Measurements from ENCODE around the gene CTTNBP2NL. TPM values are rescaled to one million over a fixed set of nuclear protein-coding genes. Genes with fewer than 3 reads are reported as not detected.

Gene CTTNBP2NL
- total RNA-seq, 1 donor from 2014 or later: 39.0 TPM

- no peak for DNase-seq (ENCODE audit: low read depth, low spot score)
- Mint-ChIP-seq H3K9me3 (no peaks in the 10 kb centered on the region), H3K36me3 (ENCODE audit: low read depth) (peaks cover 8% of the 10 kb centered on the region), H3K27me3 (ENCODE audit: low read depth) (no peaks in the 10 kb centered on the region), H3K4me1 (no peaks in the 10 kb centered on the region), H3K27ac (ENCODE audit: unreplicated experiment) (no peak overlapping the region), H3K4me3 (no peak overlapping the region)
- no peak for TF ChIP-seq CTCF (conservative IDR thresholded peaks at IDR 0.05)
Measured at GRCh38 chr1:112457955-112458354, 61.9 kb downstream of the CTTNBP2NL start.

- no peak for TF ChIP-seq CTCF (conservative IDR thresholded peaks at IDR 0.05)
- no peak overlapping the region for H3K27ac Mint-ChIP-seq (ENCODE audit: unreplicated experiment)
- H3K27me3 Mint-ChIP-seq (ENCODE audit: low read depth): no peaks in the 10 kb centered on the region
Measured at GRCh38 chr1:112458756-112459155, 62.7 kb downstream of the CTTNBP2NL start.

GRCh38 chr1:112460615-112461014 is 64.6 kb downstream of the CTTNBP2NL start:
- TF ChIP-seq CTCF (conservative IDR thresholded peaks at IDR 0.05): no peak
- DNase-seq (ENCODE audit: low read depth, low spot score): no peak
- H3K4me1 Mint-ChIP-seq: peaks cover 6% of the 10 kb centered on the region
- peaks cover 8% of the 10 kb centered on the region for H3K36me3 Mint-ChIP-seq (ENCODE audit: low read depth)
- no peaks in the 10 kb centered on the region for H3K9me3 Mint-ChIP-seq
- H3K27me3 Mint-ChIP-seq (ENCODE audit: low read depth): no peaks in the 10 kb centered on the region
- no peak overlapping the region for H3K4me3 Mint-ChIP-seq
- no peak overlapping the region for H3K27ac Mint-ChIP-seq (ENCODE audit: unreplicated experiment)

More at GRCh38 chr1:112458756-112459155, 62.7 kb downstream of the CTTNBP2NL start:
- H3K36me3 Mint-ChIP-seq (ENCODE audit: low read depth): peaks cover 8% of the 10 kb centered on the region
- no peaks in the 10 kb centered on the region for H3K9me3 Mint-ChIP-seq
- no peaks in the 10 kb centered on the region for H3K4me1 Mint-ChIP-seq
- DNase-seq (ENCODE audit: low read depth, low spot score): no peak
- H3K4me3 Mint-ChIP-seq: no peak overlapping the region

GRCh38 chr1:112461200-112461871 is 65.3 kb downstream of the CTTNBP2NL start:
- no peak for DNase-seq (ENCODE audit: low read depth, low spot score)
- H3K9me3 Mint-ChIP-seq: no peaks in the 10 kb centered on the region
- peaks cover 13% of the 10 kb centered on the region for H3K4me1 Mint-ChIP-seq
- H3K27ac Mint-ChIP-seq (ENCODE audit: unreplicated experiment): no peak overlapping the region
- no peak overlapping the region for H3K4me3 Mint-ChIP-seq
- H3K36me3 Mint-ChIP-seq (ENCODE audit: low read depth): peaks cover 8% of the 10 kb centered on the region
- no peak for TF ChIP-seq CTCF (conservative IDR thresholded peaks at IDR 0.05)
- peaks cover 2% of the 10 kb centered on the region for H3K27me3 Mint-ChIP-seq (ENCODE audit: low read depth)

- no peaks in the 10 kb centered on the region for H3K9me3 Mint-ChIP-seq
- peaks cover 20% of the 10 kb centered on the region for H3K4me1 Mint-ChIP-seq
- no peak for DNase-seq (ENCODE audit: low read depth, low spot score)
- TF ChIP-seq CTCF (conservative IDR thresholded peaks at IDR 0.05): no peak
- H3K27me3 Mint-ChIP-seq (ENCODE audit: low read depth): peaks cover 3% of the 10 kb centered on the region
- no peak overlapping the region for H3K4me3 Mint-ChIP-seq
- no peak overlapping the region for H3K27ac Mint-ChIP-seq (ENCODE audit: unreplicated experiment)
- no peaks in the 10 kb centered on the region for H3K36me3 Mint-ChIP-seq (ENCODE audit: low read depth)
Measured at GRCh38 chr1:112462953-112463279, 66.9 kb downstream of the CTTNBP2NL start.
